ENCODE data around the gene TRPM2. TPM values are rescaled to one million over a fixed set of nuclear protein-coding genes. Genes with fewer than 3 reads are reported as not detected.
A peak's percentile ranks its signal among the peaks of the same experiment; 100 is the strongest.

Gene TRPM2
- total and polyA plus RNA-seq, 2 of the 4 experiments (the other 2 are of a cell fraction), result not detected

GRCh38 chr21:44402323-44403105, 49.1 kb downstream of the TRPM2 start:
- no TSS peak for BruUV-seq (replicated peaks)
- Histone ChIP-seq H3K4me1 (ENCODE audit: control insufficient read depth, insufficient read depth, low read length) (no peaks in the 10 kb centered on the region), H3K9me3 (ENCODE audit: control insufficient read depth, insufficient read depth, low read length) (peaks cover 39% of the 10 kb centered on the region)

More at GRCh38 chr21:44402323-44403105, 49.1 kb downstream of the TRPM2 start:
- Histone ChIP-seq H2BK120ac (ENCODE audit: low read depth, low read length) (no peak overlapping the region), H3K14ac (replicated peaks; ENCODE audit: low read depth, low read length) (no peak overlapping the region), H3K56ac (ENCODE audit: extremely low read depth, insufficient read depth, low read length) (no peak overlapping the region), H3K18ac (ENCODE audit: low read depth, low read length) (no peak overlapping the region), H3K4ac (ENCODE audit: low read depth, low read length) (no peak overlapping the region), H4K5ac (ENCODE audit: low read depth, low read length) (no peak overlapping the region), H4K20me1 (ENCODE audit: insufficient read depth, low read length) (no peaks in the 10 kb centered on the region), H3K9ac (ENCODE audit: low read depth, low read length) (no peak overlapping the region), H2AK9ac (replicated peaks; ENCODE audit: low read depth, low read length, poor library complexity) (no peak overlapping the region), H2AK5ac (ENCODE audit: low read depth, low read length) (no peak overlapping the region), H3K27ac (ENCODE audit: insufficient read depth, low read length) (no peak overlapping the region), H3K36me3 (ENCODE audit: control insufficient read depth, insufficient read depth, low read length) (no peaks in the 10 kb centered on the region), H2BK20ac (ENCODE audit: low read depth, low read length) (no peak overlapping the region), H2BK5ac (ENCODE audit: low read depth, low read length, poor library complexity, severe bottlenecking) (no peak overlapping the region), H3K4me2 (ENCODE audit: low read depth, low read length) (no peak overlapping the region), H3K27me3 (ENCODE audit: control insufficient read depth, insufficient read depth, low read length) (no peaks in the 10 kb centered on the region), H2AFZ (replicated peaks; ENCODE audit: low read length, poor library complexity) (peak overlapping the region; percentile 6), H3K4me3 (ENCODE audit: insufficient read depth, low read depth, low read length) (no peak overlapping the region), H3K23ac (ENCODE audit: low read depth, low read length) (no peak overlapping the region), H2BK15ac (ENCODE audit: low read depth, low read length) (no peak overlapping the region), H3K9me1 (ENCODE audit: insufficient read depth, low read length) (no peaks in the 10 kb centered on the region), H4K91ac (ENCODE audit: insufficient read depth, low read depth, low read length) (no peak overlapping the region), H4K8ac (ENCODE audit: low read depth in 2 of 2, low read length in 2 of 2) (no peak overlapping the region), H3K79me1 (ENCODE audit: low read depth in 1 of 2, low read length in 2 of 2) (no peaks in the 10 kb centered on the region)
- CTCF ChIA-PET, result no interaction called here
- ATAC-seq (ENCODE audit: low read depth), result no peak
- TF ChIP-seq CTCF (conservative IDR thresholded peaks at IDR 0.05; ENCODE audit: low read depth, low read length), result no peak
- TF ChIP-seq MAFK (IDR thresholded peaks at IDR 0.05; ENCODE audit: low read depth, low read length), result no peak
- no peak for TF ChIP-seq MAZ (IDR thresholded peaks at IDR 0.05; ENCODE audit: borderline replicate concordance, low read depth, low read length)
- no peak for TF ChIP-seq NFE2L2 (IDR thresholded peaks at IDR 0.05; ENCODE audit: low read depth, low read length)
- TF ChIP-seq CHD1 (IDR thresholded peaks at IDR 0.05; ENCODE audit: low read depth, low read length), result no peak
- TF ChIP-seq CEBPB (IDR thresholded peaks at IDR 0.05; ENCODE audit: low read depth, low read length), result no peak
- TF ChIP-seq BHLHE40 (IDR thresholded peaks at IDR 0.05; ENCODE audit: low read depth, low read length), result no peak
- no peak for TF ChIP-seq SMC3 (IDR thresholded peaks at IDR 0.05; ENCODE audit: low read depth, low read length)
- TF ChIP-seq FOS (IDR thresholded peaks at IDR 0.05; ENCODE audit: low read depth, low read length), result no peak
- TF ChIP-seq POLR2A (IDR thresholded peaks at IDR 0.05; ENCODE audit: low read depth, low read length), result no peak
- no peak for TF ChIP-seq RFX5 (IDR thresholded peaks at IDR 0.05; ENCODE audit: low read depth, low read length)
- TF ChIP-seq RAD21 (IDR thresholded peaks at IDR 0.05; ENCODE audit: low read length), result no peak
- no peak for TF ChIP-seq USF2 (IDR thresholded peaks at IDR 0.05; ENCODE audit: low read depth, low read length)
- TF ChIP-seq ELK1 (IDR thresholded peaks at IDR 0.05; ENCODE audit: borderline replicate concordance, low read depth, low read length), result no peak
- TF ChIP-seq MXI1 (IDR thresholded peaks at IDR 0.05; ENCODE audit: borderline replicate concordance, low read depth, low read length), result no peak
- no peak for TF ChIP-seq RCOR1 (IDR thresholded peaks at IDR 0.05; ENCODE audit: insufficient replicate concordance, low read length)
- in situ Hi-C loops (cut with MboI; ENCODE audit: low sequenced_read_pairs) (no loop called here), intact Hi-C loops (cut with micrococcal nuclease) (no loop called here), dilution Hi-C loops (cut with HindIII; ENCODE audit: low sequenced_read_pairs, unreplicated experiment) (no loop called here)
- POLR2A ChIA-PET (ENCODE audit: unreplicated experiment), result no interaction called here
- DNase-seq, result no peak
- 60% methylated on average over 1 of the region's 17 CpGs; no CpG with 5 or more reads in 1 of the 2 experiments for WGBS, 2 experiments (ENCODE audit: extremely low coverage in 2 of 2, insufficient read length in 1 of 2)

Data from IMR-90 (cell line).